ENCODE results near the gene CNP.

DNA sequence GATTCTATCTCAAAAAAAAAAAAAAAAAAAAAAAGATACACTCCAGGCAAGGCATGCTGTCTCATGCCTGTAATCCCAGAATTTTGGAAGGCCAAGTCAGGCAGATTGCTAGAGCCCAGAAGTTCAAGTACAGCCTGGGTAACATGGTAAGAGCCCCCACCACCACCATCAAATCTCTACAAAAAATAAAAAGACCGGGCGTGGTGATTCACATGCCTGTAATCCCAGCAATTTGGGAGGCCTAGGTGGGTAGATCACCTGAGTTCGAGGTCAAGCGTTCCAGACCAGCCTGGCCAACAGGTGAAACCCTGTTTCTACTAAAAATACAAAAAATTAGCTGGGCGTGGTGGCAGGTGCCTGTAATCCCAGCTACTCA, 46.0 kb upstream of the CNP start:
- TF ChIP-seq, protein P1, sequence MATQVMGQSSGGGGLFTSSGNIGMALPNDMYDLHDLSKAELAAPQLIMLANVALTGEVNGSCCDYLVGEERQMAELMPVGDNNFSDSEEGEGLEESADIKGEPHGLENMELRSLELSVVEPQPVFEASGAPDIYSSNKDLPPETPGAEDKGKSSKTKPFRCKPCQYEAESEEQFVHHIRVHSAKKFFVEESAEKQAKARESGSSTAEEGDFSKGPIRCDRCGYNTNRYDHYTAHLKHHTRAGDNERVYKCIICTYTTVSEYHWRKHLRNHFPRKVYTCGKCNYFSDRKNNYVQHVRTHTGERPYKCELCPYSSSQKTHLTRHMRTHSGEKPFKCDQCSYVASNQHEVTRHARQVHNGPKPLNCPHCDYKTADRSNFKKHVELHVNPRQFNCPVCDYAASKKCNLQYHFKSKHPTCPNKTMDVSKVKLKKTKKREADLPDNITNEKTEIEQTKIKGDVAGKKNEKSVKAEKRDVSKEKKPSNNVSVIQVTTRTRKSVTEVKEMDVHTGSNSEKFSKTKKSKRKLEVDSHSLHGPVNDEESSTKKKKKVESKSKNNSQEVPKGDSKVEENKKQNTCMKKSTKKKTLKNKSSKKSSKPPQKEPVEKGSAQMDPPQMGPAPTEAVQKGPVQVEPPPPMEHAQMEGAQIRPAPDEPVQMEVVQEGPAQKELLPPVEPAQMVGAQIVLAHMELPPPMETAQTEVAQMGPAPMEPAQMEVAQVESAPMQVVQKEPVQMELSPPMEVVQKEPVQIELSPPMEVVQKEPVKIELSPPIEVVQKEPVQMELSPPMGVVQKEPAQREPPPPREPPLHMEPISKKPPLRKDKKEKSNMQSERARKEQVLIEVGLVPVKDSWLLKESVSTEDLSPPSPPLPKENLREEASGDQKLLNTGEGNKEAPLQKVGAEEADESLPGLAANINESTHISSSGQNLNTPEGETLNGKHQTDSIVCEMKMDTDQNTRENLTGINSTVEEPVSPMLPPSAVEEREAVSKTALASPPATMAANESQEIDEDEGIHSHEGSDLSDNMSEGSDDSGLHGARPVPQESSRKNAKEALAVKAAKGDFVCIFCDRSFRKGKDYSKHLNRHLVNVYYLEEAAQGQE (IDR thresholded peaks at IDR 0.05; ENCODE audit: insufficient read depth in 1 of 2, low read depth in 2 of 2, low read length in 2 of 2), result no peak
- TF ChIP-seq TAF1 (IDR thresholded peaks at IDR 0.05; ENCODE audit: borderline replicate concordance, insufficient read depth, low read length) (no peak), SIN3A (IDR thresholded peaks at IDR 0.05; ENCODE audit: borderline replicate concordance, insufficient read depth, low read length) (no peak), POLR2AphosphoS5 (IDR thresholded peaks at IDR 0.05; ENCODE audit: low read depth, low read length) (no peak)
